DOHH2 (cell line): ENCODE data around the gene NR2C2.

ENCODE experiments used
- H3F3A ChIP-seq: fragments of 200-600 bp; sonication (generic), shearing (Covaris generic); 2 replicates; pipeline ENCODE4 v1.6.0; 2016; ENCODE audit warnings: antibody characterized with exemption, mild to moderate bottlenecking; ENCODE audit not compliant: control insufficient read depth, insufficient read depth
- H3K27ac ChIP-seq: fragments of 200-600 bp; sonication (generic); 2 replicates; pipeline ENCODE4 v1.5.1; 2014; ENCODE audit warnings: low read depth, mild to moderate bottlenecking, low read length, moderate library complexity
- H3K27me3 ChIP-seq: fragments of 200-600 bp; sonication (generic); 2 replicates; pipeline ENCODE4 v1.6.1; 2014; ENCODE audit warnings: mild to moderate bottlenecking, low read length, mixed read lengths; ENCODE audit not compliant: control insufficient read depth
- H3K36me3 ChIP-seq: fragments of 200-600 bp; sonication (generic); 2 replicates; pipeline ENCODE4 v1.6.1; 2014; ENCODE audit warnings: mild to moderate bottlenecking, low read length, moderate library complexity, mixed read lengths; ENCODE audit not compliant: control insufficient read depth
- H3K4me1 ChIP-seq: fragments of 200-600 bp; sonication (generic); 2 replicates; pipeline ENCODE4 v1.6.1; 2014; ENCODE audit warnings: mild to moderate bottlenecking, low read length, mixed read lengths; ENCODE audit not compliant: control insufficient read depth
- H3K4me2 ChIP-seq: fragments of 200-600 bp; sonication (generic); 2 replicates; pipeline ENCODE4 v1.6.0; 2014; ENCODE audit warnings: mild to moderate bottlenecking, low read length, moderate library complexity
- H3K4me3 ChIP-seq: fragments of 200-600 bp; sonication (generic); 2 replicates; pipeline ENCODE4 v1.5.1; 2014; ENCODE audit warnings: mild to moderate bottlenecking, low read length, mixed read lengths
- H3K79me2 ChIP-seq: fragments of 200-600 bp; sonication (generic); 2 replicates; pipeline ENCODE4 v1.6.1; 2014; ENCODE audit warnings: mild to moderate bottlenecking, low read length, mixed read lengths; ENCODE audit not compliant: control insufficient read depth
- H3K9me2 ChIP-seq: fragments of 200-600 bp; sonication (generic); replicated peaks from 2 replicates; pipeline ENCODE4 v1.6.1; 2014; ENCODE audit warnings: mild to moderate bottlenecking, low read length, mixed read lengths; ENCODE audit not compliant: control insufficient read depth
- H3K9me3 ChIP-seq: fragments of 200-600 bp; sonication (generic); 2 replicates; pipeline ENCODE4 v1.6.1; 2014; ENCODE audit warnings: antibody characterized with exemption, low read length, mixed read lengths; ENCODE audit not compliant: control insufficient read depth, insufficient read depth
- H4K20me1 ChIP-seq: fragments of 200-600 bp; sonication (generic); 2 replicates; pipeline ENCODE4 v1.6.0; 2014; ENCODE audit warnings: low read depth, mild to moderate bottlenecking, antibody characterized with exemption, low read length, moderate library complexity; ENCODE audit not compliant: control insufficient read depth, insufficient read depth
- EZH2phosphoT487 ChIP-seq: fragments of 200-600 bp; sonication (generic); IDR thresholded peaks from 2 replicates; pipeline ENCODE4 v1.6.1; 2017; ENCODE audit warnings: borderline replicate concordance, mild to moderate bottlenecking, antibody characterized with exemption, low read length, moderate library complexity, mixed read lengths
- TF ChIP-seq, protein P1 (sequence below): fragments of 200-600 bp; sonication (generic); IDR thresholded peaks from one replicate; pipeline ENCODE4 v1.5.1; 2014; ENCODE audit warnings: antibody characterized with exemption, mild to moderate bottlenecking, low read depth, low read length; ENCODE audit not compliant: poor library complexity, severe bottlenecking

NR2C2 gene

GRCh38 chr3:15096046-15096445 is 148.7 kb downstream of the NR2C2 start:
- H3K4me1 ChIP-seq, result peaks cover 17% of the 10 kb centered on the region
- H3F3A ChIP-seq, result no peaks in the 10 kb centered on the region
- H3K79me2 ChIP-seq, result peaks cover 30% of the 10 kb centered on the region
- no peak for TF ChIP-seq EZH2phosphoT487
- TF ChIP-seq, protein P1, sequence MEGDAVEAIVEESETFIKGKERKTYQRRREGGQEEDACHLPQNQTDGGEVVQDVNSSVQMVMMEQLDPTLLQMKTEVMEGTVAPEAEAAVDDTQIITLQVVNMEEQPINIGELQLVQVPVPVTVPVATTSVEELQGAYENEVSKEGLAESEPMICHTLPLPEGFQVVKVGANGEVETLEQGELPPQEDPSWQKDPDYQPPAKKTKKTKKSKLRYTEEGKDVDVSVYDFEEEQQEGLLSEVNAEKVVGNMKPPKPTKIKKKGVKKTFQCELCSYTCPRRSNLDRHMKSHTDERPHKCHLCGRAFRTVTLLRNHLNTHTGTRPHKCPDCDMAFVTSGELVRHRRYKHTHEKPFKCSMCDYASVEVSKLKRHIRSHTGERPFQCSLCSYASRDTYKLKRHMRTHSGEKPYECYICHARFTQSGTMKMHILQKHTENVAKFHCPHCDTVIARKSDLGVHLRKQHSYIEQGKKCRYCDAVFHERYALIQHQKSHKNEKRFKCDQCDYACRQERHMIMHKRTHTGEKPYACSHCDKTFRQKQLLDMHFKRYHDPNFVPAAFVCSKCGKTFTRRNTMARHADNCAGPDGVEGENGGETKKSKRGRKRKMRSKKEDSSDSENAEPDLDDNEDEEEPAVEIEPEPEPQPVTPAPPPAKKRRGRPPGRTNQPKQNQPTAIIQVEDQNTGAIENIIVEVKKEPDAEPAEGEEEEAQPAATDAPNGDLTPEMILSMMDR, result no peak
- no peaks in the 10 kb centered on the region for H3K9me3 ChIP-seq
- H3K27me3 ChIP-seq, result no peaks in the 10 kb centered on the region
- no peak overlapping the region for H3K4me3 ChIP-seq
- H3K36me3 ChIP-seq, result peaks cover 52% of the 10 kb centered on the region
- H3K9me2 ChIP-seq, result no peaks in the 10 kb centered on the region
- H4K20me1 ChIP-seq, result no peaks in the 10 kb centered on the region
- no peak overlapping the region for H3K4me2 ChIP-seq
- no peak overlapping the region for H3K27ac ChIP-seq

- Histone ChIP-seq H3K36me3 (peaks cover 39% of the 10 kb centered on the region), H3K27me3 (no peaks in the 10 kb centered on the region), H4K20me1 (no peaks in the 10 kb centered on the region), H3K4me1 (peaks cover 25% of the 10 kb centered on the region), H3K4me3 (peak overlapping the region; percentile 100), H3K9me2 (no peaks in the 10 kb centered on the region), H3K79me2 (peaks cover 30% of the 10 kb centered on the region), H3K9me3 (no peaks in the 10 kb centered on the region), H3F3A (no peaks in the 10 kb centered on the region), H3K27ac (peak overlapping the region; percentile 62; the same call in 1 of the 2 replicates), H3K4me2 (peak overlapping the region; percentile 85)
- no peak for TF ChIP-seq EZH2phosphoT487
- TF ChIP-seq, protein P1, result no peak
Observed at GRCh38 chr3:15097891-15098290, 150.5 kb downstream of the NR2C2 start.
